NCI-H2196 treated with DMSO at 0.1 percent for 48 hours (cell line): Measurements from ENCODE around the gene MGAT1.
"Not testable (repeated sequence)": the region's sequence is repeated elsewhere in the genome, so short reads cannot be mapped to it uniquely, and the experiment has no call there.

Experiments
- DNase-seq: peaks from one replicate; lab custom pipeline; 2025; ENCODE audit not compliant: unreplicated experiment; lab: John Stamatoyannopoulos, UW

The MGAT1 gene

GRCh38 chr5:180802325-180803180 lies at the start of gene MGAT1:
TSS of gene MGAT1 (minus strand) at chr5:180802806. CDS start at chr5:180792971, 9,835 bp downstream.
- peak; percentile 32 for DNase-seq

GRCh38 chr5:180850434-180851078 lies 48.0 kb upstream of the MGAT1 start:
- no peak for DNase-seq

GRCh38 chr5:180849827-180850226 lies 47.2 kb upstream of the MGAT1 start:
- DNase-seq: no peak

GRCh38 chr5:180848878-180849277 lies 46.3 kb upstream of the MGAT1 start:
- DNase-seq: no peak

GRCh38 chr5:180848265-180848664 lies 45.7 kb upstream of the MGAT1 start:
- no peak for DNase-seq

GRCh38 chr5:180847026-180847425 lies 44.4 kb upstream of the MGAT1 start:
- no peak for DNase-seq

GRCh38 chr5:180844858-180845257 lies 42.3 kb upstream of the MGAT1 start:
- DNase-seq: no peak

- DNase-seq: no peak
These were observed 41.8 kb upstream of the MGAT1 start for GRCh38 chr5:180844432-180844831.

GRCh38 chr5:180839935-180840334 lies 37.3 kb upstream of the MGAT1 start:
- no peak for DNase-seq

- no peak for DNase-seq
These were observed 36.6 kb upstream of the MGAT1 start for GRCh38 chr5:180839227-180839626.

- DNase-seq: no peak
These were observed 34.9 kb upstream of the MGAT1 start for GRCh38 chr5:180837478-180837877.

- no peak for DNase-seq
These were observed 30.0 kb upstream of the MGAT1 start for GRCh38 chr5:180832638-180833068.

- peak; percentile 49 for DNase-seq
These were observed 28.8 kb upstream of the MGAT1 start for GRCh38 chr5:180831139-180832093.

GRCh38 chr5:180830253-180831138 lies 27.9 kb upstream of the MGAT1 start:
- peak; percentile 68 for DNase-seq

GRCh38 chr5:180829726-180830125 lies 27.1 kb upstream of the MGAT1 start:
- no peak for DNase-seq

- DNase-seq: not testable (repeated sequence)
These were observed 26.3 kb upstream of the MGAT1 start for GRCh38 chr5:180828756-180829531.

GRCh38 chr5:180827374-180827773 lies 24.8 kb upstream of the MGAT1 start:
- DNase-seq: not testable (repeated sequence)

GRCh38 chr5:180825768-180826525 lies 23.3 kb upstream of the MGAT1 start:
- DNase-seq: no peak
